PC-9 (cell line): ENCODE data around the gene CYB5A. TPM values are rescaled to one million over a fixed set of nuclear protein-coding genes. Genes with fewer than 3 reads are reported as not detected.

ENCODE experiments used
- BruUV-seq: library from RNA; stranded (reverse); fragments of 400-500 nt; replicated peaks from 2 replicates; lab custom pipeline; 2021; lab: Mats Ljungman, UMichigan
- CTCF ChIA-PET: fragments of 300-600 bp; sonication (Branson Sonifier 250); formaldehyde crosslinking; loops from one replicate; lab custom pipeline; 2022; ENCODE audit warnings: antibody characterized with exemption; lab: Charles Lee
- POLR2A ChIA-PET: fragments of 300-600 bp; sonication (Branson Sonifier 250); formaldehyde crosslinking; loops from one replicate; lab custom pipeline; 2022; ENCODE audit warnings: antibody characterized with exemption; ENCODE audit not compliant: unreplicated experiment; lab: Charles Lee
- DNase-seq, 2 experiments: peaks; one replicate each; pipeline versions ENCODE4 v3.0.0 to v3.0.0-alpha.2; 2015 to 2022; ENCODE audit warnings: mixed read lengths in 1 of 2
- H2AFZ ChIP-seq: fragments of 200-600 bp; sonication (generic); 2 replicates; pipeline ENCODE4 v1.8.1; 2017; ENCODE audit warnings: antibody characterized with exemption
- H3F3A ChIP-seq: fragments of 200-600 bp; sonication (generic); 2 replicates; pipeline ENCODE4 v1.8.1; 2017; ENCODE audit warnings: antibody characterized with exemption, mild to moderate bottlenecking, low read depth; ENCODE audit not compliant: insufficient read depth
- H3K27ac ChIP-seq: fragments of 200-600 bp; sonication (generic); 2 replicates; pipeline ENCODE4 v1.6.1; 2016; ENCODE audit warnings: mixed run types
- H3K27me3 ChIP-seq: fragments of 200-600 bp; sonication (generic); 2 replicates; pipeline ENCODE4 v1.6.1; 2016; ENCODE audit warnings: low read depth, mixed run types; ENCODE audit not compliant: insufficient read depth
- H3K36me3 ChIP-seq: fragments of 200-600 bp; sonication (generic); 2 replicates; pipeline ENCODE4 v1.6.1; 2016; ENCODE audit warnings: low read depth, mixed run types
- H3K4me1 ChIP-seq: fragments of 200-600 bp; sonication (generic); replicated peaks from 2 replicates; pipeline ENCODE4 v1.6.1; 2016; ENCODE audit warnings: mixed run types; ENCODE audit not compliant: insufficient read depth
- H3K4me2 ChIP-seq: fragments of 200-600 bp; sonication (generic); 2 replicates; pipeline ENCODE4 v1.6.1; 2017; ENCODE audit warnings: mixed run types
- H3K4me3 ChIP-seq: fragments of 200-600 bp; sonication (generic); 2 replicates; pipeline ENCODE4 v1.6.1; 2016; ENCODE audit warnings: mixed run types
- H3K79me2 ChIP-seq: fragments of 200-600 bp; sonication (generic); 2 replicates; pipeline ENCODE4 v1.6.1; 2017; ENCODE audit warnings: low read depth, mixed run types
- H3K9me2 ChIP-seq: fragments of 200-600 bp; sonication (generic); 2 replicates; pipeline ENCODE4 v1.8.1; 2017; ENCODE audit warnings: mild to moderate bottlenecking; ENCODE audit not compliant: insufficient read depth
- H3K9me3 ChIP-seq: fragments of 200-600 bp; sonication (generic); 2 replicates; pipeline ENCODE4 v1.8.1; 2016; ENCODE audit warnings: low read depth; ENCODE audit not compliant: insufficient read depth
- H4K20me1 ChIP-seq: fragments of 200-600 bp; sonication (generic); 2 replicates; pipeline ENCODE4 v1.8.1; 2017; ENCODE audit not compliant: insufficient read depth
- CTCF ChIP-seq: fragments of 200-600 bp; sonication (generic); conservative IDR thresholded peaks from 2 replicates; pipeline ENCODE4 v1.6.1; 2017; ENCODE audit warnings: mixed run types, antibody characterized with exemption, mild to moderate bottlenecking, moderate library complexity
- EZH2 ChIP-seq: fragments of 200-600 bp; sonication (generic); IDR thresholded peaks from 2 replicates; pipeline ENCODE4 v1.8.0; 2017; ENCODE audit warnings: antibody characterized with exemption, low read depth
- intact Hi-C: fragments of 100-400 bp; cut with micrococcal nuclease; formaldehyde crosslinking; loops from one replicate; pipeline ENCODE4 v1.10.0; 2022; ENCODE audit not compliant: unreplicated experiment
- total RNA-seq: library from RNA; stranded (reverse); gene quantifications from 2 replicates; pipeline ENCODE4 v1.2.3, GENCODE V29; 2021

Gene CYB5A
- total RNA-seq, 1 experiment from 2014 or later, result 109 TPM

GRCh38 chr18:74225193-74225840 is 66.4 kb downstream of the CYB5A start:
- peak in 1 of 2 experiments; percentile 82 for DNase-seq
- peaks cover 10% of the 10 kb centered on the region; the same call in 1 of the 2 replicates for H3F3A ChIP-seq
- no TSS peak for BruUV-seq
- no peaks in the 10 kb centered on the region for H4K20me1 ChIP-seq
- peak overlapping the region; percentile 57 for H3K27ac ChIP-seq
- CTCF ChIA-PET, result no interaction called here
- H3K27me3 ChIP-seq, result no peaks in the 10 kb centered on the region
- H3K4me1 ChIP-seq, result peaks cover 32% of the 10 kb centered on the region
- no peaks in the 10 kb centered on the region for H3K9me3 ChIP-seq
- H3K36me3 ChIP-seq, result no peaks in the 10 kb centered on the region
- peak overlapping the region; percentile 50 for H3K4me2 ChIP-seq
- no peaks in the 10 kb centered on the region for H3K79me2 ChIP-seq
- H2AFZ ChIP-seq, result peak overlapping the region; percentile 58; the same call in 1 of the 2 replicates
- no peaks in the 10 kb centered on the region for H3K9me2 ChIP-seq
- intact Hi-C loops, result no loop called here
- POLR2A ChIA-PET, result no interaction called here
- TF ChIP-seq EZH2 (no peak), CTCF (no peak)
- H3K4me3 ChIP-seq, result no peak overlapping the region

- intact Hi-C loops, result no loop called here
- H2AFZ ChIP-seq, result no peak overlapping the region
- H3K79me2 ChIP-seq, result no peaks in the 10 kb centered on the region
- no peaks in the 10 kb centered on the region for H3K9me2 ChIP-seq
- ChIA-PET CTCF (no interaction called here), POLR2A (no interaction called here)
- H3K4me1 ChIP-seq, result peaks cover 34% of the 10 kb centered on the region
- no peaks in the 10 kb centered on the region for H3K27me3 ChIP-seq
- no peaks in the 10 kb centered on the region for H4K20me1 ChIP-seq
- peaks cover 15% of the 10 kb centered on the region; the same call in 1 of the 2 replicates for H3F3A ChIP-seq
- H3K36me3 ChIP-seq, result no peaks in the 10 kb centered on the region
- H3K9me3 ChIP-seq, result no peaks in the 10 kb centered on the region
- DNase-seq, result no peak
- H3K27ac ChIP-seq, result no peak overlapping the region
- H3K4me2 ChIP-seq, result no peak overlapping the region
- BruUV-seq, result no TSS peak
- H3K4me3 ChIP-seq, result no peak overlapping the region
- TF ChIP-seq EZH2 (no peak), CTCF (no peak)
Observed at GRCh38 chr18:74222710-74223494, 68.9 kb downstream of the CYB5A start.

GRCh38 chr18:74221081-74221480 is 70.7 kb downstream of the CYB5A start:
- no peak for TF ChIP-seq EZH2
- TF ChIP-seq CTCF, result no peak
- ChIA-PET CTCF (no interaction called here), POLR2A (no interaction called here)

More at GRCh38 chr18:74221081-74221480, 70.7 kb downstream of the CYB5A start:
- BruUV-seq, result no TSS peak
- DNase-seq, result no peak
- Histone ChIP-seq H3K4me1 (peaks cover 44% of the 10 kb centered on the region), H3K27ac (no peak overlapping the region), H3K36me3 (no peaks in the 10 kb centered on the region), H4K20me1 (no peaks in the 10 kb centered on the region), H3K4me2 (no peak overlapping the region), H3K79me2 (no peaks in the 10 kb centered on the region), H2AFZ (no peak overlapping the region), H3K27me3 (no peaks in the 10 kb centered on the region), H3K9me3 (no peaks in the 10 kb centered on the region), H3F3A (peaks cover 18% of the 10 kb centered on the region; the same call in 1 of the 2 replicates), H3K4me3 (no peak overlapping the region), H3K9me2 (no peaks in the 10 kb centered on the region)
- intact Hi-C loops, result no loop called here
